ENCODE data around the gene DDX6. TPM values are rescaled to one million over a fixed set of nuclear protein-coding genes. Genes with fewer than 3 reads are reported as not detected.

DDX6 gene
- total and polyA plus RNA-seq, 2 experiments from 2014 or later = 68.3 to 205 TPM

DNA sequence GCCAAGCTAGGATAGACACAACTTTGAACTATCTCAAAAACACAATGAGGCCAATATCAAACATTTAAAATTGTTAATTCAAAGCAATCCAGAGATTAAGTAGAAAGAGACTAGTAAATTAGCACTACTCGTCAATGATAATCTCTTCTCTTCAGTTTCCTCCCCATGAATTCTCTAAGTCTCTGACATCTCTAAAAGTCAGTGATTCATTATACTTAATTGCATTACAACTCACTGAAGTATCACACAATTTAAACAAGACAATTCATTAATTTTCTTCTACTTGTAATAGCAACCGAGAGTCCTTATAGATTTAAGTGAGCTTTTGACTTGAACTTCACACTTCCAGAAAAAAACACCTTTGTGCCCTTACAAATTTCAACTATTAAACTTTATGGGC, 4.3 kb downstream of the DDX6 start:
- H4K20me1 ChIP-seq (replicated peaks; ENCODE audit: insufficient read depth) = peaks cover 67% of the 10 kb centered on the region

More for the DNA sequence above, 4.3 kb downstream of the DDX6 start:
- Histone ChIP-seq H3K9me2 (ENCODE audit: insufficient read depth) (no peaks in the 10 kb centered on the region), H3K27ac (ENCODE audit: low read depth) (no peak overlapping the region), H3K79me2 (replicated peaks; ENCODE audit: insufficient read depth) (peaks cover 96% of the 10 kb centered on the region), H3K4me1 (ENCODE audit: insufficient read depth) (peaks cover 18% of the 10 kb centered on the region), H2AFZ (no peak overlapping the region), H3F3A (replicated peaks; ENCODE audit: low read depth) (no peaks in the 10 kb centered on the region; the same call in 1 of the 2 replicates), H3K27me3 (ENCODE audit: insufficient read depth) (no peaks in the 10 kb centered on the region), H3K4me3 (peak overlapping the region; percentile 11; the same call in 1 of the 2 replicates), H3K4me2 (0 out of 2 replicates have a peak overlapping the region, but pooled peaks have one; percentile 34), H3K36me3 (ENCODE audit: insufficient read depth) (peaks cover 35% of the 10 kb centered on the region; the same call in 1 of the 2 replicates)
- no peaks in the 10 kb centered on the region; the same call in 2 of the 3 replicates for H3K9me3 Mint-ChIP-seq
- DNase-seq (ENCODE audit: low spot score) (no peak), ATAC-seq (no peak)
- H3K36me3 Mint-ChIP-seq (ENCODE audit: low read depth) = peaks cover 51% of the 10 kb centered on the region
- no peak for TF ChIP-seq REST (IDR thresholded peaks at IDR 0.05; ENCODE audit: unreplicated experiment)
- no peak for TF ChIP-seq CTCF (conservative IDR thresholded peaks at IDR 0.05; ENCODE audit: low read depth in 2 of 2)
- TF ChIP-seq POLR2AphosphoS5 (IDR thresholded peaks at IDR 0.05; ENCODE audit: low read depth) = no peak
- no peak for TF ChIP-seq EZH2phosphoT487 (IDR thresholded peaks at IDR 0.05; ENCODE audit: unreplicated experiment)
- TF ChIP-seq STAT1 (IDR thresholded peaks at IDR 0.05; ENCODE audit: unreplicated experiment) = no peak
- H3K4me3 Mint-ChIP-seq = no peak overlapping the region
- no peak overlapping the region for H3K27ac Mint-ChIP-seq
- peaks cover 4% of the 10 kb centered on the region for H3K27me3 Mint-ChIP-seq (ENCODE audit: insufficient read depth, low read depth, poor library complexity)
- peaks cover 17% of the 10 kb centered on the region for H3K4me1 Mint-ChIP-seq
